CD4-positive, alpha-beta T cell treated with Interleukin-15 for 1 hour (primary cell): ENCODE measurements around the gene TENM4.

ENCODE experiments used
- DNase-seq: peaks from one replicate; pipeline ENCODE4 v3.0.0-alpha.2; 2020

Gene TENM4

GRCh38 chr11:79447038-79447786 lies 6.4 kb upstream of the TENM4 start:
- DNase-seq, result no peak

DNA sequence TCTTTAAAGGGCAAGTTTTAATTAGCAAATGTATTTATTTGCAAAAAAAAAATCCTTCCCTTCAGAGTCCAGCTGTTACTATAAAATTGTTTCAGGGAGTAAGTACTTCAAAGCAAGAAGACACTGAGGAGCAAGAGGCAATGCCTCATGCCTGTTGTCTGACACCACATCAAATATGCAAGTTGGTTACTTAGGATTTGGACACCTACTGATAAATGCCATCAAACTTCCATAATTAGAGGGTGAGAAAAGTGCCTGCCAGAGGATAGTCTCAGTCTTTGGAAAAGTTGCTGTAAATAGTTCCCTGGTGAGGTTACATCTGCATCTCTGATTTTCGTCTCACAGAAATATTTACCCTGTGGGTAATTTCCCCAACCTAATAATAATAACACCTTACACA lies 4.1 kb upstream of the TENM4 start:
- DNase-seq, result no peak

DNA sequence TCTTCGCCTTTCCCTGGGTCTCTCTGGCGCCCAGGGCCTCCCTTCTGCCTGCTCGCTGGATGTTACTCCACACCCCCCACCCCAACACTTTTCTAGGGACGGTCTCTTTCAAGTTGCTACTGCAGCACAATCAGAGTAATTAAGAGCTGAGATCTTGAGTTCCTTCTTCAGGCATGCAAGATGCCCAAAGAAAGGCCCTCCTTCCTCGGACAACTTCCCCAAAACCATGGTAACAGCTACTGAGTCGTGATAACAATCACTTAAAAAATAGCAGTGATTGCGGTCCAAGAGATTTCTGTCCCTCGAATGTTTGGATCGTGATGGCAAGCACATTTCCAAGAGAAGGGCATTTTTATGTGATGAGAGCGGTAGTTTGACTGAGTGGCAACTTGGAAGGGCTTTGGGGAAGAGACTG lies 638 bp upstream of the TENM4 start:
- DNase-seq, result peak; percentile 33

- DNase-seq, result no peak
Observed at GRCh38 chr11:79439886-79440570, 802 bp downstream of the TENM4 start.

DNA sequence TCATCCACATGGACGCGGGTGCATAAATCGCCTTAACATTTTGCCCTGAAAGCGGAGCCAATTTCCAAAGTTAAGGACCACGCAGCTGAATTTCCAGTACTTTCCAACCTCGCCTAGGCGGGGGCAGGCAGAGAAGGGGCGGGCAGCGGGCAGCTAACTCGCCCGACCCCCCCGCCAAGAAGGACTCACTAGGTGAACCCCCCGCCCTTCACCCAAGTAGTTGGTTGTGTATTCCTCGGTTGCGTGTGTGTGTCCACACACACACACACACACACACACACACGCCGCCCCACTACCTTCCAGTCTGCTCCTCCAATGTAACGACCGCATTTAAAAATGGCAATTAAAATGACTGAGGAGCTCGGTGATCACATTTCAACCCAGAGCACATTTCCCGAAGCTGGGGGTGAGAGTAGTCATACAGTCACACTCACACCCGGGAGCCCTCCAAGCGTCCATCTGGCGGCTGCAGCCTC lies 1.4 kb downstream of the TENM4 start:
- no peak for DNase-seq

DNA sequence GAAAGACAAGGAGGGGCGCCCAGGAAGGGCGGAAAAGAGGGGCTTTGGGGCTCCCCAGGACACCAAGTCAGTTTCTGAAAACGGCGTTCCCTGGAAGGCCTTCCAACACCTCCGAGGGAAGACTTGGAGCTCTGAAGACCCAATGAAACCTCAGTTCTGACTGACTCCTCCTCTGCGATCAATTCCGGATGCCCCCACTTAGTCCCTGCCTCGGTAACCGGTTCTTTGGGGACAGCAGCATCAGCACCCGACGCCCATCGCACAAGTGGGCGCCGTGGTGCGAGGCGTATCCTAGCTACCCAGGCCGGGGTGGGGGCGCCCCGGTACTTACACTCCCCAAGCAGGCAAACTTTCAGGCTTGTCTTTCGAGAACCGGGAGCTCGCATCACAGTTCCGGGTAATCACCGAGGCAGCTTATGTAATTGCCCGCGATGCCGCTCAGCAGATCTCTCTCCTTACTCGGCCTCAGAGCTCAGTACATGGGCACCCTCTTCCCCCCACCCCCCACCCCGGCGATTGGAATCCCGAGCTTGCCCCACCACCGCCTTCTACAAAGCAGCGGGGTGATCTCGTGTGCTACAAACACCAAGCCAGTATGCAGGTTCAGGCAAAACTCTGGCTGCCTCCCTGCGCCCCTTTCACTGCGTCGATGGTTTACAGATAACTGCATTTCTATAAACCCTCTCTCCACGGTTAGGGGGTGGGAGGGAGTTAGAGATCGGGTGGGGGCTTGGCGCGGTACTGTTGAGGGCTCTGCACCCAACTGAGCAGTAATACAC lies 2.0 kb downstream of the TENM4 start:
- DNase-seq, result no peak

GRCh38 chr11:79437981-79438630 lies 2.7 kb downstream of the TENM4 start:
- DNase-seq, result no peak

- no peak for DNase-seq
Observed at GRCh38 chr11:79437278-79437980, 3.4 kb downstream of the TENM4 start.

- DNase-seq, result no peak
Observed at GRCh38 chr11:79436919-79437277, 3.9 kb downstream of the TENM4 start.

DNA sequence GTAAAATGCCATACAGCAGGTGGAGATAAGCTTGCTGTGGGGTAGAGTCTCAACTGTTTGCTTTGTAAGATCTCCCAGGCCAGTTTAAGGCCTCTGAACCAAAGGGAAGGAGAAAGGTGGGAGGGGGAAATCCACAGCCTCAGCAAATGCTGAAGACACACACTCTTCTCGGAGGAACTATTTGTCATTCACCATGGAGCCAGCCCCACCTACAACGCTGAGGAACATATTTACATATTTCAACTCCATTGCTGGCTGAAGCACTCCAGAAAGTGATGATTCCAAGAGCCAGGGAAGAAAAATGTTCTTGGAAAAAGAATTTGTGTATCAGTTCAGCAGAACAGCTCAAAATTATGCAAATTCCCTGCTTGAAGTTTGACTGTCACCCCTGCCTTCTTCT lies 6.5 kb downstream of the TENM4 start:
- no peak for DNase-seq

DNA sequence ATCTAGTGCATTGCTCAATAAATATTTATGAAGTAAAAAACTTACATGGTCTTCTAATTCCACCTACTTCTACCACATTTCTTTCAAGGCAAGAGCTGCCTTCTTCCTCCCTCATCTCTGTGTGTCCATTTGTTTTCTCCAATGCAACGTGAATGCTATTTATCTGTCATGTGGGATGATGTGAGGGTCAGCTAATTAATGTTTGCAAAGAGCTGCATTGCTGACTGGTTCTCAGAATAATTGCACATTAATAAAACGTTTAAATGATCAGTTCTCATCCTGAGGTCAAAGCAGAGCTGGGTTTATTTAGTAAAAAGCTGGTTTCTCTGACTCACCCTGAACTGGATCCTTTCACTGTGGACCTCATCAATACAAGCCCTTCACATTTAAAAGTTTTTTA lies 8.7 kb downstream of the TENM4 start:
- DNase-seq, result no peak

GRCh38 chr11:79431535-79431934 lies 9.3 kb downstream of the TENM4 start:
- DNase-seq, result no peak

DNA sequence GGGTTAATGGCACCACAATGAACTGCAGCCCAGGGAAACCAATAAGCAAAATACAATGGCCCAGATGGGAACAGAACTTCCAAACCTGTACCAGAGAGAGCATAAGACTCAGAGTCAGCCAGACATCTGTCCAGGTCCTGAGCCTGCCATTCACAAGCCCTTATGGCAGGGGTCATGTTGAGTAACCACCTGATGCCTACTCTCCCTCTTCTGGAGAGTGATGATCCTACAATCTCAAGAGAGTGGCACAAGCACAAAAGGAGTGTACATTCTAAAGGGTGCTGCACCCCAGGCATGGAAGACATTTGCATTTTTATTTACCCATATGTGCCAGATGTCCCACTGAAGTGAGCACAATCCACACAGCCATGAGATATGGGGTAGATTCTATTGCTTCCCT lies 10.6 kb downstream of the TENM4 start:
- no peak for DNase-seq

DNA sequence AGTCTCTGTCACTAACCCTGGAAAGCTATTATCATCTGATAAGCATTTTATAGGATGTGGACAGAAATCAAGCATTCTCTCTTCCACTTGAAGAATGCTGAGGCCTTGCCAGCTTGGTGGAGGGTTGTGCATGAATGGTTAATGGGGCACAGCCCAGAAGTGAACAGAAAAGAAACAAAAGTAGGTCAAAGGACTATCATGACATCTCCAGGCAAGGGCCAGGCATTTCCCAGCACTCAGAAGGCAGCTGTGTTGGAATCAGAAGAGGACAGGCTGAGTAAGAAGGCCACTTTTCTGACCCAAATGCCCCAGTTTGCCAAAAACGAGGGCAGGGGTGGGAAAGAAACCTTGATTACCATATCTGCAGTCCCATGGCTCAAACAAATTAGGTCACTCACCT lies 12.4 kb downstream of the TENM4 start:
- DNase-seq, result no peak

GRCh38 chr11:79427611-79428327 lies 13.1 kb downstream of the TENM4 start:
- no peak for DNase-seq

DNA sequence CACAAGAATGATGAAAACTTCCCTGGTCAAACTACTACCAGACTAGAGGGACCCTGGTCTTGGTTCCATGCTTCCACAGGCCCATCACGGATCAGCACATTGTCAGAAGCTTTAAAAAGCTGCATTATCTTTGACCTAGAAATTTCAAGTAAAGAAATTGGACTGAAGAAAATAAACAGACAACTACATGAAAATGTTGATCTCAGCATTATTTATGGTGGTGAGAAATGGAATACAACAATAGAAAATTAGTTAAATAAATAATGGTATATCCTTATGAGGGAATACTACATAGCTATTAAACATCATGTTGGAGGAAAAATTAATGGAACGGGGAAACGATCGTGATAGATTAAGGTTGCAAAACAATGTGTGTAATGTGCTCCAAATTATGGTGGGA lies 13.7 kb downstream of the TENM4 start:
- DNase-seq, result no peak

- no peak for DNase-seq
Observed at GRCh38 chr11:79425463-79425862, 15.4 kb downstream of the TENM4 start.

DNA sequence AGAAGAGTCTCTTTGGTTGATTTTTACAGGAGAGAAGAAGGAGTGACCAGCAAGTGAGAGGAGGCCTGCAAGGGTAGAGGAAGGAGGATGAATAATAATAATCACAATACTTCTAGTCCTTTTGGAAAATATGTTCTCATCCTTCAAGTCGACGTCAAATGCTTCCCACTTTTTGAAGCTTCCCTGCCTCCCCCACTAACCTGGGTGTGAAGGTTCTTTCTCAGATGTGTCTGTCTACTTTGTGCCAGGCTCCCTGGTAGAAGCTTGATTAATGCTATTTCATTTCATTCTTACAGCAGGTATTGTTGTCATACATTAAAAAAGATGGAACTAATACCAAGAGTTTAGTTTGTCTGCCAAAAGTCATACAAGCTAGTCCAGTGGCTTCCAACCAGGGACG lies 17.1 kb downstream of the TENM4 start:
- no peak for DNase-seq

- no peak for DNase-seq
Observed at GRCh38 chr11:79422866-79423265, 18.0 kb downstream of the TENM4 start.

DNA sequence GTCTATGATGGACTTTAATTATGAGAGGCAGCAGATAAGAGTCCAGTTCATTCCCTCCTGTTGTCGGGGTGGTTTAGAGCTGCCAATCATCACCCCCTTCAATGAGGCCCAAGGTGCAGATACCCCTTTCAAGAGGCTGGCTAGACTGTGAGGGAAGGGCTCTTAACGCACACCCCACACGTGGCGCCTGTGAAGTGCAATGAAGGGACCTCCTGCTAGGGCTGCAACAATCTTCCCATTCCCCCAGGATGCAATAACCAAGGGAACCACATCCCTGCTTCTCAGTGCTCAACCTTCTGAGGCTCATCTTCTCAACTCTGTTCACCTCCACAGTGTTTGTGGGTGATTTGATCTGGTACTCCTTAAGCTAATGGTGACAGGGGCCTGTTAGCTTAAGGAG lies 19.0 kb downstream of the TENM4 start:
- no peak for DNase-seq

DNA sequence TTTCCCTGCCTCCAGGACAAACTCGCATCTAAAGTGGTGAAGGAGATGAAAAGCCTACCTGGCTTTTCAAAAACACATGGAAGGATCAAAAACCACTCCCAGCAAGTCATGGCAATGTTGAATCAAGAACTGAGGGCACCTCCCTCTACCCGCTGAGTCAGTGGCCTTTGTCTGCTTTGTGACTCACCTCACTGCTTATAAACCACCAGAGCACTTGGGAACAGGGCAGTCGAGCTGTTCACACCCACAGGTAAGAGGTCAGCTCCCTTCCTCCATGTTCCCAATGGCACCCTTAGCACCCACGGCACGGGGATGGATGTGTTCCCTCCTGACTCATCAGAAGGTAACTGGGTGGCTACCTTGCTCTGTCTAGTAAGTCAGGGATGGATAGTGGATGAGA lies 21.7 kb downstream of the TENM4 start:
- DNase-seq, result no peak

DNA sequence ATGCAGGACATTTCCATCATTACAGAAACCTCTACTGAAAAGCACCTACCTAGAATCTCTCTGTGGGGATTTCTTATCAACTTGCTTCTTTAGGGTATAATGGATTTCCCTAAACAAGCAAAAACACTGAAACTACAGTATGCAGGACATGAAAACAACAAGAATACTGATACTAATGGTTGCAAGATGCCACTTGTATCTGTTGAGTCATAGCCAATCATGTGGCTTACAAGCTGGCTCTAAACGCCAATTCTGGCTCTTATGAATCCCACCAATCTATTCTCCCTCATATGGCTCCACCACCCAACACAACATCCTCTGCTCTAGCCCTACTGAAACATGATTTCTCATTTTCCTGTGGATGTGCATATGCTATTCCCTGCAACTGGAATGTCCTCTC lies 22.6 kb downstream of the TENM4 start:
- no peak for DNase-seq
